ENCODE measurements around the gene TSC2. TPM values are rescaled to one million over a fixed set of nuclear protein-coding genes. Genes with fewer than 3 reads are reported as not detected.

The TSC2 gene
- total and polyA plus RNA-seq, 2 of the 13 experiments (the other 11 are each of a cell fraction or from before 2014, with no cell fraction given): 19.6 to 40.4 TPM

DNA sequence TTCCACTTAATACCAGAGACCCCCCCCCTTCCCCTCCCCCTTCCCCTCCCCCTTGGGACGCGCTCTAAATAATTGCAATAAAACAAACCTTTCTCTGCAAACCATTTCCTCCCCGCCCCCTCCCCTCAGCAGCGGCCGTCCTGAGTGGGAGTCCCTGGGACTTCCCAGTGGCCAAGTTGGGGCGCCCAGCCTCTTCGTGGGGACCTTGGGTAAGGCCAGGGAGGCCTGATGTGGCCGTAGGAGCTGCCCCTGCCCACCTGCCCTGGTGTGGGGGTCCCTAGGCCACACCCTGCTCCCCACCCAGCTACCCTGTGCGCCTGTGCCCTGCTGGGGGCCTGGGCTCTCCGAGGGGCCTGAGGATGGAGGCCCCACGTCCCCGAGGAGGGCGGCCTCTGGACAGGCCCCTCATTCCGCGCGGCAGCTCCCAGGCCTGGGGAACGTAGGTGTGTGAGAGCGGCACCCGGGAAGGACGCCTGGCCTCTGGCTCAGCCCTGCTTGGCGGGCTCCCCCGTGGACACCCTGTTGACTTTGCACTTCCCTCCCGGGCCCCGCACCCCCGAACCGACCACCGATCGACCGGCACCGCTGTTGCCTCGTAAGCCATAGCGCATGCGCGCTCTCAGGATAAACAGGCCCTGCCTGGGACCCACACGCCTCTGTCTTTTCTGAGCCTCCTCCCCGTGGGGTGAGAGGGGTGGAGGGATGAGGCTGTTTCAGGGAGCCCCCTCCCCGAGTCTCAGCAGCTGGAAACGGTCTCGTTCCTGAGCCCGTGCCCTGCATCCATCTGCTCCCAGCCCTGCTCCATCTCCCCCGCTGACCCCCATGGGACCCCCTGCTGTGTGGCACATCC, 9.2 kb upstream of the TSC2 start (continued):
- TF ChIP-seq FOXO1 (CRISPR knock-in tag; IDR thresholded peaks at IDR 0.05) (peak; percentile 37; the same call in 1 of the 2 replicates), SMAD1 (CRISPR knock-in tag; IDR thresholded peaks at IDR 0.05; ENCODE audit: borderline replicate concordance, low read depth) (0 out of 2 replicates have a peak, but pooled peaks have one; percentile 6), MXI1 (IDR thresholded peaks at IDR 0.05; ENCODE audit: borderline replicate concordance, low read depth, low read length) (0 out of 3 replicates have a peak, but pooled peaks have one; percentile 2), KDM1A (CRISPR knock-in tag; IDR thresholded peaks at IDR 0.05) (no peak), AGO2 (optimal IDR thresholded peaks at IDR 0.05; ENCODE audit: low read depth, low read length) (peak; percentile 87), PHF21A (CRISPR knock-in tag; IDR thresholded peaks at IDR 0.05) (no peak; the same call in 1 of the 2 replicates), RBM39 (IDR thresholded peaks at IDR 0.05; ENCODE audit: low read depth, low read length, poor library complexity, severe bottlenecking) (peak; percentile 8), AKAP8 (CRISPR knock-in tag; IDR thresholded peaks at IDR 0.05) (peak; percentile 26; the same call in 1 of the 2 replicates), KMT2A (CRISPR knock-in tag; IDR thresholded peaks at IDR 0.05) (no peak; the same call in 1 of the 2 replicates), RBFOX2 (IDR thresholded peaks at IDR 0.05; ENCODE audit: low read depth, low read length) (peak; percentile 71), PAF1 (CRISPR knock-in tag; IDR thresholded peaks at IDR 0.05) (0 out of 2 replicates have a peak, but pooled peaks have one; percentile 27)
- TF ChIP-seq, protein P1, sequence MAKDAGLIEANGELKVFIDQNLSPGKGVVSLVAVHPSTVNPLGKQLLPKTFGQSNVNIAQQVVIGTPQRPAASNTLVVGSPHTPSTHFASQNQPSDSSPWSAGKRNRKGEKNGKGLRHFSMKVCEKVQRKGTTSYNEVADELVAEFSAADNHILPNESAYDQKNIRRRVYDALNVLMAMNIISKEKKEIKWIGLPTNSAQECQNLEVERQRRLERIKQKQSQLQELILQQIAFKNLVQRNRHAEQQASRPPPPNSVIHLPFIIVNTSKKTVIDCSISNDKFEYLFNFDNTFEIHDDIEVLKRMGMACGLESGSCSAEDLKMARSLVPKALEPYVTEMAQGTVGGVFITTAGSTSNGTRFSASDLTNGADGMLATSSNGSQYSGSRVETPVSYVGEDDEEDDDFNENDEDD (CRISPR knock-in tag; IDR thresholded peaks at IDR 0.05; ENCODE audit: borderline replicate concordance): peak; percentile 10; the same call in 1 of the 2 replicates
- TF ChIP-seq, protein P2, sequence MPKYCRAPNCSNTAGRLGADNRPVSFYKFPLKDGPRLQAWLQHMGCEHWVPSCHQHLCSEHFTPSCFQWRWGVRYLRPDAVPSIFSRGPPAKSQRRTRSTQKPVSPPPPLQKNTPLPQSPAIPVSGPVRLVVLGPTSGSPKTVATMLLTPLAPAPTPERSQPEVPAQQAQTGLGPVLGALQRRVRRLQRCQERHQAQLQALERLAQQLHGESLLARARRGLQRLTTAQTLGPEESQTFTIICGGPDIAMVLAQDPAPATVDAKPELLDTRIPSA (CRISPR knock-in tag; IDR thresholded peaks at IDR 0.05; ENCODE audit: borderline replicate concordance): 0 out of 2 replicates have a peak, but pooled peaks have one; percentile 46
- TF ChIP-seq, protein P3, sequence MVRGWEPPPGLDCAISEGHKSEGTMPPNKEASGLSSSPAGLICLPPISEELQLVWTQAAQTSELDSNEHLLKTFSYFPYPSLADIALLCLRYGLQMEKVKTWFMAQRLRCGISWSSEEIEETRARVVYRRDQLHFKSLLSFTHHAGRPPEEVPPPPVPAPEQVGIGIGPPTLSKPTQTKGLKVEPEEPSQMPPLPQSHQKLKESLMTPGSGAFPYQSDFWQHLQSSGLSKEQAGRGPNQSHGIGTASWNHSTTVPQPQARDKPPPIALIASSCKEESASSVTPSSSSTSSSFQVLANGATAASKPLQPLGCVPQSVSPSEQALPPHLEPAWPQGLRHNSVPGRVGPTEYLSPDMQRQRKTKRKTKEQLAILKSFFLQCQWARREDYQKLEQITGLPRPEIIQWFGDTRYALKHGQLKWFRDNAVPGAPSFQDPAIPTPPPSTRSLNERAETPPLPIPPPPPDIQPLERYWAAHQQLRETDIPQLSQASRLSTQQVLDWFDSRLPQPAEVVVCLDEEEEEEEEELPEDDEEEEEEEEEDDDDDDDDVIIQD (CRISPR knock-in tag; IDR thresholded peaks at IDR 0.05; ENCODE audit: low read depth): no peak
- TF ChIP-seq, protein P4, sequence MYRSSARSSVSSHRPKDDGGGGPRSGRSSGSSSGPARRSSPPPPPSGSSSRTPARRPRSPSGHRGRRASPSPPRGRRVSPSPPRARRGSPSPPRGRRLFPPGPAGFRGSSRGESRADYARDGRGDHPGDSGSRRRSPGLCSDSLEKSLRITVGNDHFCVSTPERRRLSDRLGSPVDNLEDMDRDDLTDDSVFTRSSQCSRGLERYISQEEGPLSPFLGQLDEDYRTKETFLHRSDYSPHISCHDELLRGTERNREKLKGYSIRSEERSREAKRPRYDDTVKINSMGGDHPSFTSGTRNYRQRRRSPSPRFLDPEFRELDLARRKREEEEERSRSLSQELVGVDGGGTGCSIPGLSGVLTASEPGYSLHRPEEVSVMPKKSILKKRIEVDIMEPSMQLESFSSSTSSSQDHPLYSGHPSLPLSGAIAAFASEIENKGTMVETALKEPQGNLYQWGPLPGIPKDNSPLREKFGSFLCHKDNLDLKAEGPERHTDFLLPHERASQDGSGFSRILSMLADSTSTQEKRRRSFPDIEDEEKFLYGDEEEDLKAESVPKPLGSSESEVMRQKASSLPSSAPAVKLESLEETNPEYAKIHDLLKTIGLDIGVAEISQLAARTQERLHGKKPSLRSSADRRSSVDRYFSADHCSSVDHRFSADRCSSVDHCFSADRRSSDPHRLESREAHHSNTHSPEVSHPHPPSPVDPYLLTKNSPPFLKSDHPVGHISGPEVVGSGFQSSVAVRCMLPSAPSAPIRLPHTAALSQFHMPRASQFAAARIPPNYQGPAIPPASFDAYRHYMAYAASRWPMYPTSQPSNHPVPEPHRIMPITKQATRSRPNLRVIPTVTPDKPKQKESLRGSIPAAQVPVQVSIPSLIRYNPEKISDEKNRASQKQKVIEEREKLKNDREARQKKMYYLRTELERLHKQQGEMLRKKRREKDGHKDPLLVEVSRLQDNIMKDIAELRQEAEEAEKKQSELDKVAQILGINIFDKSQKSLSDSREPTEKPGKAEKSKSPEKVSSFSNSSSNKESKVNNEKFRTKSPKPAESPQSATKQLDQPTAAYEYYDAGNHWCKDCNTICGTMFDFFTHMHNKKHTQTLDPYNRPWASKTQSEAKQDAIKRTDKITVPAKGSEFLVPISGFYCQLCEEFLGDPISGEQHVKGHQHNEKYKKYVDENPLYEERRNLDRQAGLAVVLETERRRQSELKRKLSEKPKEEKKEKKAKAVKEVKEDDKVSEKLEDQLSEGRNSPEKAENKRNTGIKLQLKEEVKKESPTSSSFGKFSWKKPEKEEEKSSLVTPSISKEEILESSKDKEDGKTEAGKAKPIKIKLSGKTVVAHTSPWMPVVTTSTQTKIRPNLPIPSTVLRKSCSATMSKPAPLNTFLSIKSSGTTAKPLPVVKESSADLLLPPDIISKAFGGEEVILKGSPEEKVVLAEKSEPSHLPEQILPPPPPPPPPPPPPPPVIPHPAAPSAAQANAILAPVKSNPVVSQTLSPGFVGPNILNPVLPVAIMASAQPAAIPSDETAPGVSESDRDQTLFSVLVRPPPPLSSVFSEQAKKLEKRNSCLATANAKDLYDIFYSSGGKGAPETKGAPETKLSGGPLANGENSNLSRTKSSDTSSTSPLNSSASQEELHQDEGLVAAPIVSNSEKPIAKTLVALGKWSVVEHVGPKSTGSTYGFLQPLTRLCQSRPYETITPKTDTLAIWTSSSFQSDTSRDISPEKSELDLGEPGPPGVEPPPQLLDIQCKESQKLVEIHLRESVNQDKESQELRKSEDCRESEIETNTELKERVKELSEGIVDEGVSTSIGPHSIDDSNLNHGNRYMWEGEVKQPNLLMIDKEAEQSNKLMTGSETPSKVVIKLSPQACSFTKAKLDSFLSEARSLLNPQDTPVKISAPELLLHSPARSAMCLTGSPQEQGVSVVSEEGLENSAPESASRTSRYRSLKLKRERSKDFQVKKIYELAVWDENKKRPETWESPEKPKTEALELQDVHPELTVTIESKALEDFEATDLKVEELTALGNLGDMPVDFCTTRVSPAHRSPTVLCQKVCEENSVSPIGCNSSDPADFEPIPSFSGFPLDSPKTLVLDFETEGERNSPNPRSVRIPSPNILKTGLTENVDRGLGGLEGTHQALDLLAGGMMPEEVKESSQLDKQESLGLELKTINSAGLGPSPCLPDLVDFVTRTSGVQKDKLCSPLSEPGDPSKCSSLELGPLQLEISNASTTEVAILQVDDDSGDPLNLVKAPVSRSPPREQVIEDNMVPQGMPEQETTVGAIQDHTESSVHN (CRISPR knock-in tag; IDR thresholded peaks at IDR 0.05): 0 out of 2 replicates have a peak, but pooled peaks have one; percentile 2
